ENCODE measurements around the gene PRPS1L1. TPM values are rescaled to one million over a fixed set of nuclear protein-coding genes. Genes with fewer than 3 reads are reported as not detected.

The PRPS1L1 gene
- polyA plus RNA-seq, 1 experiment, result not detected

DNA sequence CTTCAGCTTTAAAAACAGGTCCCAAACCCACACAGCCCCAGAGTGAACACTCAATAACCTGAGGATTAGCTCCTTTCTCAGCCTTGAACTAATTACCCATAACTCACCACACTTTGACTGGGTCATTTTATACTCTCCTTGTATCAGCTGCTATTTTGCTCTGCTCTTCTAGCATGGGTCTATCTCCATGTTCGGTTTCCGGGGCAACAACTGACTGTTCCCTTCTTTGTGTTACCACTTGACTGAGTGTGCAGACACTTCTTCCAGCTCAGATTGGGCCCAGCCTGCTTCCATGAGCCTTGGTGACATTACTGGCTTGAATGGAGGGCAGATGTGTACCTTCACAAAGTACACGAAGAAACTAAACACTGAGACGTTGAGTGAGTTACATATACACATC, 31.5 kb upstream of the PRPS1L1 start:
- DNase-seq (ENCODE audit: low read depth), result no peak
- ChIA-PET CTCF (no interaction called here), POLR2A (no interaction called here)
- TF ChIP-seq, protein P1, sequence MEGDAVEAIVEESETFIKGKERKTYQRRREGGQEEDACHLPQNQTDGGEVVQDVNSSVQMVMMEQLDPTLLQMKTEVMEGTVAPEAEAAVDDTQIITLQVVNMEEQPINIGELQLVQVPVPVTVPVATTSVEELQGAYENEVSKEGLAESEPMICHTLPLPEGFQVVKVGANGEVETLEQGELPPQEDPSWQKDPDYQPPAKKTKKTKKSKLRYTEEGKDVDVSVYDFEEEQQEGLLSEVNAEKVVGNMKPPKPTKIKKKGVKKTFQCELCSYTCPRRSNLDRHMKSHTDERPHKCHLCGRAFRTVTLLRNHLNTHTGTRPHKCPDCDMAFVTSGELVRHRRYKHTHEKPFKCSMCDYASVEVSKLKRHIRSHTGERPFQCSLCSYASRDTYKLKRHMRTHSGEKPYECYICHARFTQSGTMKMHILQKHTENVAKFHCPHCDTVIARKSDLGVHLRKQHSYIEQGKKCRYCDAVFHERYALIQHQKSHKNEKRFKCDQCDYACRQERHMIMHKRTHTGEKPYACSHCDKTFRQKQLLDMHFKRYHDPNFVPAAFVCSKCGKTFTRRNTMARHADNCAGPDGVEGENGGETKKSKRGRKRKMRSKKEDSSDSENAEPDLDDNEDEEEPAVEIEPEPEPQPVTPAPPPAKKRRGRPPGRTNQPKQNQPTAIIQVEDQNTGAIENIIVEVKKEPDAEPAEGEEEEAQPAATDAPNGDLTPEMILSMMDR (IDR thresholded peaks at IDR 0.05; ENCODE audit: insufficient read depth, low read depth, low read length), result no peak
- Histone ChIP-seq H3K27me3 (ENCODE audit: control insufficient read depth, insufficient read depth, low read length) (0 out of 2 replicates have a peak, but pooled peaks cover 2% of the 10 kb centered on the region), H3K36me3 (ENCODE audit: control insufficient read depth, insufficient read depth, low read length) (no peaks in the 10 kb centered on the region), H3K4me3 (ENCODE audit: low read depth, low read length) (no peak overlapping the region)

DNA sequence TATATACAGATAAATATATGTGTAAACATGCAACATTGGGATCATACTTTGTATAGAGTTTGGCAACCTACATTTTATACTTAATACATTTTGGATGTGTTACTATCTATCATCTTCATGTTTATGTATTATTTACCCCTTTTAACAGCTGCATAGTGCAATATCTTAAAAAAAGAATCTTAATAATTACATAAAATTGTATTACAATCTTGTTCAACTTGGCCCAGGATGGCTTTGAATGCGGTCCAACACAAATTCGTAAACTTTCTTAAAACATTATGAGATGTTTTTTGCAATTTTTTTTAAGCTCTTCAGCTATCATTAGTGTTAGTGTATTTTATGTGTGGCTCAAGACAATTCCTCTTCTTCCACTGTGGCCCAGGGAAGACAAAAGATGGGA, 26.3 kb upstream of the PRPS1L1 start:
- no peak for DNase-seq (ENCODE audit: low read depth)
- Histone ChIP-seq H3K4me3 (ENCODE audit: low read depth, low read length) (no peak overlapping the region), H3K27me3 (ENCODE audit: control insufficient read depth, insufficient read depth, low read length) (no peaks in the 10 kb centered on the region), H3K36me3 (ENCODE audit: control insufficient read depth, insufficient read depth, low read length) (no peaks in the 10 kb centered on the region)
- POLR2A ChIA-PET, result no interaction called here
- CTCF ChIA-PET, result no interaction called here
- TF ChIP-seq, protein P1 (IDR thresholded peaks at IDR 0.05; ENCODE audit: insufficient read depth, low read depth, low read length), result no peak

DNA sequence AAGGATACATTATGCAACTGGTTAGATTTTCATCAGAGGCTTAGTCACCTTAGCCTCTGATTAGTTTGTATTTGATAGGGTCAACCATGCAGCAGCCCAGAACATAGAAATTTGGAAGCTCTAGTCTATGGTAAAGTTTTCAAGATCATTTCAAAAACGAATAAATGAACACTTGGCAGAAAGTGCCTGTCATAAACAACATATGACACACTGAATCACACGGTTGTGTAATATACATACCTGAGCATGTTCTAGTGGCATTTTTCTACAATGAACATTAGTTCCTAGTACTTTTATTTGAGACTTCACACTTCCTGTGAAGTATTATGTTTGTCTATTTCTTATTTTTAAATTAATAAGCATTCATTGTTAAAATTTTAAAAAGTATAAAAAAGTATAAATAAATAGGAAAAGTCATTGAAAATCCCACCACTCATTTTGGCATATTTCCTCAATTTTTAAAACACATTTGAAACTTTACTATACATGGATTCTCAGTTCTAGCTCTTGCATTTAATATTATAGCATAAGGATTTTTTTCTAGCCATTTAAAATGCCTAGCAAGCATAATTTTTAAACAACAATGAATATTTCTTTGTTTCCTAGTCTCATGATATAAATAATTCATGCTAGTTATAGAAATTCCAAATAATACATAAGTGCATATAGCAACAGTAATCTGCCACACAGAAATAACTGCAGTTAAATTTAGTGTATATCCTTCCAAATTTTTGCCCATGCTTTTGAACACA, 25.7 kb upstream of the PRPS1L1 start:
- ChIA-PET CTCF (no interaction called here), POLR2A (no interaction called here)
- no peak for DNase-seq (ENCODE audit: low read depth)
- Histone ChIP-seq H3K4me3 (ENCODE audit: low read depth, low read length) (no peak overlapping the region), H3K36me3 (ENCODE audit: control insufficient read depth, insufficient read depth, low read length) (no peaks in the 10 kb centered on the region), H3K27me3 (ENCODE audit: control insufficient read depth, insufficient read depth, low read length) (no peaks in the 10 kb centered on the region)
- TF ChIP-seq, protein P1 (IDR thresholded peaks at IDR 0.05; ENCODE audit: insufficient read depth, low read depth, low read length), result no peak

DNA sequence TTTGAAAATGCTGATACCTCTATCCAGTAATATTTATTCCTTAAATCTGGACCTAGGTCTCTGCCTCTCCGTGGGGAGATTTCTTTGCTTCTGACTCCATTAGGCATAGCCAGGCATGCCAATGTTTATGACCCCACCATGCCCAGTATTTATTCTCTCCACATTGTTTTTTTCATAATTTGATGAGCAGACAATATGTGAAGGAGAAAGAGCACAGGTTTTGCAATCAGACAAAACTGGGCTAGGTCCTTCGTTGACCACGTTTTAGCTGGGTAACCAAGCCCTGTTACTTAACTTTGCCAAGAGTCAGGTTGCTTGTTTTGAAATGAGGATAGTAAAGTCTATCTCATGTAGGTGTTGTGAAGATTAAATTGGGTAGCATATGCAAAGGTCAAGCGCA, 21.6 kb upstream of the PRPS1L1 start:
- TF ChIP-seq, protein P1 (IDR thresholded peaks at IDR 0.05; ENCODE audit: insufficient read depth, low read depth, low read length), result no peak
- no peak for DNase-seq (ENCODE audit: low read depth)
- ChIA-PET CTCF (interaction anchor here (0.8 kb wide), 1 partner anchor 11 kb away, joined by 3 read pairs; no protein-coding TSS in a partner anchor), POLR2A (no interaction called here)
- Histone ChIP-seq H3K27me3 (ENCODE audit: control insufficient read depth, insufficient read depth, low read length) (no peaks in the 10 kb centered on the region), H3K4me3 (ENCODE audit: low read depth, low read length) (no peak overlapping the region), H3K36me3 (ENCODE audit: control insufficient read depth, insufficient read depth, low read length) (no peaks in the 10 kb centered on the region)

DNA sequence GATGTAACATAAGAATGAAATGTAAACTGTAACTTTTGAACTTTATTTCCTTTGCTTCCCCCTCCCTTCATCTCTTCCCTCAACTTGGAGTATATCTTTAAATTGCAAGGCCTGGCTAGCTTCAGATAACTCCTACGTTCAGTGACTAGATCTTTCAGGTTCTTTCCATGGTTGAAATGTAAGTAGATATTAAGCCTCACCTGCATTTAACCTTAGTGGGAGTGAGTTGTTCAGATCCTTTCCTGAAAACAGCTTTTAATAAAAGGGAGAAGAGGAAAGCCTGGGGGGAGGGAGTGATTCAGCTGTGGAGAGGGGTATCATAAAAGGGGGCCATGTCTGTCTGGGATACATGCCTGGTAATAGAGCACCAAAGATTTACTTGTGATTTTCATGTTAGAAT, 19.0 kb upstream of the PRPS1L1 start:
- ChIA-PET POLR2A (no interaction called here), CTCF (no interaction called here)
- TF ChIP-seq, protein P1 (IDR thresholded peaks at IDR 0.05; ENCODE audit: insufficient read depth, low read depth, low read length), result no peak

More for the DNA sequence above, 19.0 kb upstream of the PRPS1L1 start:
- no peak overlapping the region for H3K4me3 ChIP-seq (ENCODE audit: low read depth, low read length)
- no peak for DNase-seq (ENCODE audit: low read depth)
- no peaks in the 10 kb centered on the region for H3K36me3 ChIP-seq (ENCODE audit: control insufficient read depth, insufficient read depth, low read length)
- H3K27me3 ChIP-seq (ENCODE audit: control insufficient read depth, insufficient read depth, low read length), result no peaks in the 10 kb centered on the region

All from BJ (cell line).